Umbilical cord (tissue), 2 donors: ENCODE data around the gene MYBL2. TPM values are rescaled to one million over a fixed set of nuclear protein-coding genes. Genes with fewer than 3 reads are reported as not detected.
A peak's percentile ranks its signal among the peaks of the same experiment; 100 is the strongest.
"Not testable (repeated sequence)": the region's sequence is repeated elsewhere in the genome, so short reads cannot be mapped to it uniquely, and the experiment has no call there.

Experiments used
- DNase-seq: peaks from one replicate; pipeline ENCODE4 v3.0.0-alpha.2; 2015; ENCODE audit warnings: low spot score
- total RNA-seq: library from RNA; depleted of rRNA; stranded (reverse); fragments of >200 nt; gene quantifications from one replicate; pipeline ENCODE4 v1.2.3, GENCODE V29; 2014; ENCODE audit warnings: low replicate concordance; ENCODE audit not compliant: insufficient read depth

Gene MYBL2
- total RNA-seq, result 0.24 TPM

DNA sequence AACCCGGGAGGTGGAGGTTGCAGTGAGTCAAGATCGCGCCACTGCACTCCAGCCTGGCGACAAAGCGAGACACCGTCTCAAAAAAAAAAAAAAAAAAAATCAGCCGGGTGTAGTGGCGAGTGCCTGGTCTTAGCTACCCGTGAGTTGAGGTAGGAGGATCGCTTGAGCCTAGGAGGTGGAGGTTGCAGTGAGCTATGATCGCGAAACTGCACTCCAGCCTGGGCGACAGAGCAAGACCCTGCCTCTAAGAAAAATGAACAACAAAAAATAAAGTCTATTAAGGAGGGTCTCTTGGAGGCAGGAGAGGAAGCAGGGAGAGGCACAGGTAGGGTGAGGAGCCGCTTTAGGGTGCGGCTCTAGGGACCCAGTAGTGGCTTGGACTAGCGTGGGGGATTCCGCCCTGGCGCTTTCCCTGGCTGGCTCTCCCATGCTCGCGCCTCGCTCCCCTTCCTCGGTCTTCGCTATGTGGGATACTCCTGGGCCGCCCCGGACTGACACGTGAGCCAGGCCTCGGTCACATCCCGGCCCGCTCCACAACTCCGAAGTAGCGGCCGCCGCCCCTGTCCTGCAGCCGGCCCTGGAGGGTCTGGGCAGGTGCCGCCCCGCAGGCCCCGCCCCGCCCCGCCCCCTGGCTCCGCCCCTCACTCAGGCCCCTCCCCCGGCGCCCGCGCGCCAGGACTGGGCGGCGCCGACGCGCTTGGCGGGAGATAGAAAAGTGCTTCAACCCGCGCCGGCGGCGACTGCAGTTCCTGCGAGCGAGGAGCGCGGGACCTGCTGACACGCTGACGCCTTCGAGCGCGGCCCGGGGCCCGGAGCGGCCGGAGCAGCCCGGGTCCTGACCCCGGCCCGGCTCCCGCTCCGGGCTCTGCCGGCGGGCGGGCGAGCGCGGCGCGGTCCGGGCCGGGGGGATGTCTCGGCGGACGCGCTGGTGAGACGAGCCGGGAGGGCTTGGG, at the start of gene MYBL2:
TSS of gene MYBL2 (plus strand) at position 739 of the 953 bp plus-strand sequence. CDS start at position 909, 170 bp downstream.
- DNase-seq, result peak; percentile 21

DNA sequence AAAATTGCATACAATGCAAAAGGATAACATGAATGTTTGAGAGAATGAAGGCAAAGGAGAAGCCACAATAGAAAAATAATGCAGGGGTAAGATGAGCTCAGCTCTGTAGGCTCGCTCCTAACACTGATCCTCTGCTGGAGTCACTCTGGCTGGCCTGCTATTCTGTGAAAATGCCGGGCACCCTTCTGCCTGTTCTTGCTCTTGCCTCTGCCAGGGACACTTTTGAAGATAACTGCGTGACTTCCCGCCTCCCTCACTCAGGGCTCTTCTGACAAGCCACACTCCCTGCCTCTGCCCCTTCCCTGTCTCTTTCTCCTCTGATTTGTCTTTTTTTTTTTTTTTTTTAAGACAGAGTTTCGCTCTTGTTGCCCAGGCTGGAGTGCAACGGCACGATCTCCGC, 35.3 kb upstream of the MYBL2 start:
- no peak for DNase-seq

DNA sequence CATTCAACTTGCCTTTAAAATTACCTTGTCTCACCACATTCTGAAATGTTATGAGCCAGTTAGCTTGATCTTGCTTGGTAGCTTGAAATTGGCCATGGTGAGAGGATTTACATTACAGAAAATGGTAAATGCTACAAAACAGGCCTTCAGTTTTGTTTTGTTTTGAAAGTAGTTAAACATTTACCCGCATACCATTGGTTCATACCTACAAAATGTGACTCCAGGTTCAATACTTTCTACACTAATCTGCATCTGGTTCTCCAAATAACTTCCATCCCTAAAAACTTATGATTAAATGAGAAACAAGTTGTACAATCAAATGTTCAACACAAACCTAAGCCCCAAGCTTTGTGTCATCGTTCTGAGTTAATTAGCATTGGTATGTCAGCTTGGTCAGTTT, 30.5 kb upstream of the MYBL2 start:
- DNase-seq, result no peak

DNA sequence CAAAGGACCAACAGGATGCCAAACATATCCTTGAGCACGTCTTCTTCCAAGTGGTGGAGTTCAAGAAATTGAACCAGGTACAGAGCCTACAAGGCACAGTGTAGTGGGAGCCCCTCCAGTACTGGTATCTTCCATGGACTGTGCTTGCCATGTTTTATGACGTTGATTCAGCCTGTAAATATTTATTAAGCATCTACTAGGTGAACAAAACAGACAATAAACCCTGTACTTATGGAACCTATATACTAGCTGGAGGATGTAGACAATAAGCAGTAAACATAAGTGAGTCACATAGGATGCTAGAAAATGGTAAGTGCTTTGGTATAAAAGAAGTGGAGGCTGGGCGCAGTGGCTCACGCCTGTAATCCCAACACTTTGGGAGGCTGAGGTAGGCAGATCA, 24.4 kb upstream of the MYBL2 start:
- no peak for DNase-seq

DNA sequence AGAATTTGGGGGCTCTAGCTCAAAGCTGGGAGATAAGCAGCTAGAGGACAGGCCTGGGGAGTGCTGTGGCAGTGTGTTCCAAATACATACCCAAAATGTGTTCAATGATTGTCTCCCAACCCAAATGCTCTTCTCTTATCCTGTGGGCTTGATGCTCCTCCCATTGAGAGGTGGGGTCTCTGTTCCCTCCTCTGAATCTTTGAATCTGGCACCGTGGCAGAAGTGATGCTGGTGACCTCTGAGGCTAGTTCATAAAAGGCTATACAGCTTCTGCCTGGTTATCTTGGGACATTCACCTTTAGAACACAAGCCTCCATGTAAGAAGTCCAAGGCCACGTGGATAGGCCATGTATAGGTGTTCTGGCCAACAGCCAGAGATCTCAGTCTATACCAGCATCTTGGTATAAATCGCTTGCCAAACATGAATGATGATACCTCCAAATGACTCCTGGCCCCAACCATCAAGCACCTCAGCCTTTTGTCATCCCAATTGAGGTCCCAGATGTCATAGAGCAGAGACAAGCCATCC, 15.9 kb upstream of the MYBL2 start:
- DNase-seq, result no peak

DNA sequence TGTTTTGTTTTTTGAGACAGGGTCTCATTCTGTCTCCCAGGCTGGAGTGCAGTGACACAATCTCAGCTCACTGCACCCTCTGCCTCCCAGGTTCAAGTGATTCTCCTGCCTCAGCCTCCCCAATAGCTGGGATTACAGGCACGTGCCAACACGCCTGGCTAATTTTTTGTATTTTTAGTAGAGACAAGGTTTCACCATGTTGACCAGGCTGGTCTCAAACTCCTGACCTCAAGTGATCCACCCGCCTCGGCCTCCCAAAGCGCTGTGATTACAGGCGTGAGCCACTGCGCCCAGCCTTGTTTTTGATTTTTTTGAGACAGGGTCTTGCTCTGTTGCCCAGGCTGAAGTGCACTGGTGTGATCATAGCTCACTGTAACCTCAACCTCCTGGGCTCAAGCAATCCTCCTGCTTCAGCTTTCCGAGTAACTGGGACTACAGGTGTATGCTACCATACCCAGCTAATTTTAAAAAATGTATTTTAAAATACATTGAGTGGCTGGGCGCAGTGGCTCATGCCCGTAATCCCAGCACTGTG, 15.2 kb upstream of the MYBL2 start:
- DNase-seq, result not testable (repeated sequence)

DNA sequence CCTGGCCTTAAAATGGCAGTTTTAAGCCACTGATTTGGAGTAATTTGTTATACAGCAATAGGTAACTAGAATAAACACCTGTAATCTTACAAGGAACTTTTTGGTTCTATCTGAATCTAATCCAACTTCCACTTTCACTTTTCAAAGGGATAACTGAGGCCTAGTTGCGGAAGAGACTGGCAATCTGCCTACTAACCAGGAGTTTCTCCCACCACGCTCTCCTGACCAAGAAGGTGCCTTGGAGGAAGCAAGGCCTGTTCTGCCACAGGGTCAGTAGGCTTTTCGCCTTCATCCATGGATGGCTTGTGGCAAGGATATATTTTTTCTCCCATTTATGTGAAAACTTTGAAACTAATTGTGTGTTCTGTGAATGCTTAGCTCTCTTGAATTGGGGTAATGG, 12.9 kb upstream of the MYBL2 start:
- no peak for DNase-seq

DNA sequence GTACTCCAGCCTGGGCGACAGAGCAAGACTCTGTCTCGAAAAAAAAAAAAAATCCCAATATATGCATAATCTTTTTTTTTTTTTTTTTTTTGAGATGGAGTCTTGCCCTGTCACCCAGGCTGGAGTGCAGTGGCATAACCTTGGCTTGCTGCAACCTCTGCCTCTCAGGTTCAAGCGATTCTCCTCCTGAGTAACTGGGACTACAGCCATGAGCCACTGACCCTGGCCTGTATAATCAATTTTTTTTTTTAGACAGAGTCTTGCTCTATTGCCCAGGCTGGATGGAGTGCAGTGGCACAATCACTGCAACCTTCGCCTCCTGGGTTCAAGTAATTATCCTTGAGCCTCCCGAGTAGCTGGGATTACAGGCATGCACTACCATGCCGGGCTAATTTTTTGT, 11.7 kb upstream of the MYBL2 start:
- DNase-seq, result not testable (repeated sequence)

DNA sequence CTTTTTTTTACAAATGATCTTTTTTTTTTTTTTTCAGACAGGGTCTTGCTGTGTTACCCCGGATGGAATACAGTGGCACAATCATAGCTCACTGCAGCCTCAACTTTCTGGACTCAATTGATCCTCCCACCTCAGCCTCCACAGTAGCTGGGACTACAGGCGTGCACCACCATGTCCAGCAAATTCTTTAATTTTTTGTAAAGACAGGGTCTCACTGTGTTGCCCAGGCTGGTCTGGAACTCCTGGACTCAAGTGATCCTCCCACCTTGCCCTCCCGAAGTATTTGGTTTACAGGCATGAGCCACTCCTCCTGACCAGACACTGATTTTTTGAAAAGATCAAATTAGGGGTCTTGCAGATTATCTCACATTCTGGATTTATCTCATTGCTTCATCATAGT, 11.0 kb upstream of the MYBL2 start:
- no peak for DNase-seq

DNA sequence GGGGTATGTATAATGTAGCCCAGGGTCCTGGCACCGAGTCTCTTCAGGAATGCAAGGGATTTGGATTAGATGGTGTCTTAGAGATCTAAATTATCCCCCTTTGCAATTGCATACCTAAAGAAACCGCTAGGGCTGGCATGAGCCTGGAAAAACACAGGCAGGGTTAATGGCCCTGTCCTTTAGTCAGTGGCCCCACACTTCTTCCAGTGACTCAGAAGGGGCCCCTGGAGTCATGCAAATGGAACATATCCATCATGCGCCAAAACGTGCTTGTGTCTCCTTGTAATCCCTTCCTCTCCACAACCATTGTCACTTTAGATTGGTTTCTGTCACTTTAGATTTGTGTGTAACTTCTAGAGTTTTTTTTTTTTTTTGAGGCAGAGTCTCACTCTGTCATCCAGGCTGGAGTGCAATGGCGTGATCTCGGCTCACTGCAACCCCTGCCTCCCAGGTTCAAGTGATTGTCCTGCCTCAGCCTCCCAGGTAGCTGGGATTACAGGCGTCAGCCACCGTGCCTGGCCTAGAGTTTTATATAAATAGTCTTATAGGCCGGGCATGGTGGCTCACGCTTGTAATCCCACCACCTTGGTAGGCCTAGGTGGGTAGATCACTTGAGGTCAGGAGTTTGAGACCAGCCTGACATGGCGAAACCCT, 8.7 kb upstream of the MYBL2 start:
- no peak for DNase-seq

DNA sequence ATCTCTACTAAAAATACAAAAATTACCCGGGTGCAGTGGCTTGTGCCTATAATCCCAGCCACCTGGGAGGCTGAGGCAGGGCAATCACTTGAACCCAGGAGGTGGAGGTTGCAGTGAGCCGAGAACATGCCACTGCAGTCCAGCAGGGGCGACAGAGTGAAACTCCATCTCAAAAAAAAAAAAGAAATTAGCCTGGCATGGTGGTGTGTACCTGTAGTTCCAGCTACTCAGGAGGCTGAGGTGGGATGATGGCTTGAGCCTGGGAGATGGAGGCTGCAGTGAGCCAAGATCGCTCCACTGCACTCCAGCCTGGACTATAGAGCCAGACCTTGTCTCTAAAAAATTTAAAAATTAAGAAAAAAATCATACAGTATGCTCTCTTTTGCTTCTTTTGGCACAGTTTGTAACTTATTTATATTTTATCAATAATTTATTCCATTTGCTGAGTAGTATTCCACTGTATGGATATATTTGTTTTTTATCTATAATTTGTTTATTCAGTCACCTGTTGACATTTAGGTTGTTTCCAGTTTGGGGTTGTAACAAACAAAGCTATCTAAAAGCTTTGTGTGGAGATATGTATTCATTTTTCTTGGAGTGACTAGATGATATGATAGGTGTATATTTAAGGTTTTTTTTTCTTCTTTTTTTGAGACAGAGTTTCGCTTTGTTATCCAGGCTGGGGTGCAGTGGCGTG, 8.0 kb upstream of the MYBL2 start:
- no peak for DNase-seq

DNA sequence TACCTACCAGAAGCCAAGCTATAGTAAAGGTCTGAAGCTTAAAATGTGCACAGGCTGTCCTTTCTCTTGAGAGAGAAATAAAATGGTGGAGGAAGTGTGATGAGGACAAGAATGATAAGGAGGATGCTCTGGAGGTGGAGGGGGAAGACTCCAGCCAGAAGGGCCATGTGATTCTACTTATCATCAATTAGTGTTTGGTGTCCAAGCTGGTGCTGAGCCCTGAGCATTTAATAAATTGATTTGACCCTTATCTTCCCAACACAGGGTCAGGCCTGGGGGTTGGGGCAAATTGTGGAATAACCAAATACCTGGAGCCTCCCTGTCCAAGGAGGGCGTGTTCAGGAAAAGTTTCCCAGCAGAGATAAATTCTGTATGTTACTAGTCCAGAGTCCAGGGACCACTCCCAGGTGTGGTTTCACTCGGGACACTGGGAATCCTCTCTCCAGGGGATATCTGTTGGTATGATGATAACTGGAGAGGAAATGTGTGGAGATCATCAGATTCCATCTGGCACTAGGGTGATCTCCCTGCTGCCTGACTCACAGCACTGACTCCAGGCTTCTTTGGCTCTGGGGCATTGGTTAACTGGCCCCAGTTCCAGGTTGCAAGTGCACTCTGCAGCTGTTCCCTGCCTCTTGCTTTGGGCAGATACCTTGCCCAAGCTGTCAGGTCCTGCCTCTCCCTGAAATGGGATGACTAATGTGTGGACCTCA, 3.8 kb upstream of the MYBL2 start:
- no peak for DNase-seq

DNA sequence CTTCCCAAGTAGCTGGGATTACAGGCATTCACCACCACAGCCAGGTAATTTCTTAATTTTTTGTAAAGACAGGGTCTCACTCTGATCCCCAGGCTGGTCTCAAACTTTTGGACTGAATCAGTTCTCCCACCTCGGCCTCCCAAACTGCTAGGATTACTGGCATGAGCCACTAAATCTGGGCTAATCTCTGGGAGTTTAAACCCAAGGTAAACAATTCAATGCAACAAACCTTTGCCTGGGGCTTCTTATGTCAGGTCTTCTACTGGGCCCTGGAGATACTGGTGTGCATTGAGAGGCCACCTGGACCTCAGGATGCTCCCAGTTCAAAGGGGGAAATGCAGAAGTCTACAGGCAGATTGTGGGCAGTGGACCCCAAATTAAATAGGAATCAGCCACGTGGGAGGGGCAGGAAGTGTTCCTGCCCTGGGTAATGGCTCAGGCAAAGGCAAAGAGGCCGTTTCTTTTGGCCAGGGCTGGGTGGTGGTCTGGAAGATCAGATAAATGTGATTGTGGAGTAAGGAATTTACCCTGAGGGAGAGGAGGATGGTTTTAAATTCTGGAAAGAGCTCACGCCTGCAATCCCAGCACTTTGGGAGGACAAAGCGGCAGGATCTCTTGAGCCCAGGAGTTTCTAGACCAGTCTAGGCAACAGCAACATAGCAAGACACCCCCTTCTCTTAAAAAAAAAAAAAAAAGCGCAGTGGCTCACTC, 1.3 kb upstream of the MYBL2 start:
- no peak for DNase-seq

DNA sequence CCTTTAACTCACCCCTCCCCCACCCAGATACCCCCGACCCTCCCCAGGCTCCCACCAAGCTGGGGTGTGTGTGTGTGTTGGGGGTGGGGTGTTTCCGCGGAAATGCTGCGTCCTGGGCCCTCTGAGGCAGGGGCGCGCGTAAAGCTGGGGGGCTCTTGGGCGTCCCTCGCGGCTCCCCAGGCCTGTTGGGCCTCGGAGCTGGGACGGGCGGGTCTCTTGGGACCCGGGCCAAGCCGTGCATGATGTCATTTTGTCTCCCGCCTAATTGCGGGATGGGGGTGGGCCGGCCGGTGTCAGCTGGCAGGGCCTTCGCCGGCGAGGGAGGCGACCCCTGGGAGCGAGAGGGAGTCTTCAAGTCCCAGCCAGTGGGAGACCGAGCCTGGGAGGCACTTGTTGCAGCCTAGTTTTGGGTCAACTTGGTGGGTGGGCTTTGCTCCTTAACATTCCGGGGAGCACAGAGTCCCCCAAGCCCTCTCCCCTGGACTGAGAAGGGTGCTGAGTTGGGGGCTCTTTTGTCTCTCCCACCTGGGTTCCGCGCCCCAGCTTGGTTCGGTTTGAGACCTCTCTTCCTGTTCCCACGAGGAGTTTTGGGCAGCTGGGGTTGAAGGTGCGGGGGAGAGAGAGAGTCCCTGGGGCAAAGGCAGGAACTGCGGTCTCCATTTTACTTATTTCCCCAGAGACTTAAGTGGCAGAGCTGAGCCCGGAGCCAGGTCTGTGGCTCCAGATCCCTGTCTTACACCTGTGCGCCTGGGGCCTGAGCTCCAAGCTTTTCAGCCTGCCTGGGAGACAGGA, 623 bp downstream of the MYBL2 start:
- no peak for DNase-seq

DNA sequence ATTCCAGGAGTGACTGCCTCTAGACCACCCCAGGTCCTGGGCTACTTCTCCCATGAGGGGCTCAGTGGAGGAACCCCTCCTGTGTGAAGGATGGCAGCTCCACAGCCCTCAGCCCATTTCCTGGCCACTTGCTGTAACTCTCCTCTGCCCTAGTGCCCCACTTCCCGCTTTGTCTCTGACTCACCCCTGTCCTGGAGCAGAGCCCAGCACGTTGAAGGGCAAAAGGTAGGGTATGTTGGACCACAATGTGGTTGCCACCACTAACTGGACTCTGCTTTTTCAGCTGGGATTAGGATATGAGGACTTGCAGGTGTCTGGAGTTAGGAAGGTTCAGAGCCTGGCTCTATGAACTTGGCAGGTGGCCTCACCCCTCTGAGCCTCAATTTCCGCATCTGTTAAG, 2.4 kb downstream of the MYBL2 start:
- DNase-seq, result no peak

DNA sequence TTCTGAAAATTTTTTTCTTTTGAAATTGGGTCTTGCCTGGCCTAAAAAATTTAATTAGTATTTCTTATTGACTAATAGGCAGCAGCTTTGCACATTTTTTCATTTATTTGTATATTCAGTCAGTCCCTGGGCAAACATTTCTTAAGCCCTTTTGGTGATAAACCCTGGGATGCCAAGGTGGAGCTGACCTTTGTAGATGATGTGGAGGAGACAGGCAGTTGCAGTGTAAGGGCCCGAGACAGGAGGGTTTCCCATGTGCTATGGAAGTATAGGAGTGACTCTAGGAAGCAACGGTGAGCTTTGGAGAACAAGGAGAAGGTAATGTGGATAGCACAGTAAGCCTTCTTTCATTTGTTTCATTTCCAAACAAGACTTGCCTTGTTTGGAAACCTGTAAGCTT, 3.5 kb downstream of the MYBL2 start:
- DNase-seq, result no peak

DNA sequence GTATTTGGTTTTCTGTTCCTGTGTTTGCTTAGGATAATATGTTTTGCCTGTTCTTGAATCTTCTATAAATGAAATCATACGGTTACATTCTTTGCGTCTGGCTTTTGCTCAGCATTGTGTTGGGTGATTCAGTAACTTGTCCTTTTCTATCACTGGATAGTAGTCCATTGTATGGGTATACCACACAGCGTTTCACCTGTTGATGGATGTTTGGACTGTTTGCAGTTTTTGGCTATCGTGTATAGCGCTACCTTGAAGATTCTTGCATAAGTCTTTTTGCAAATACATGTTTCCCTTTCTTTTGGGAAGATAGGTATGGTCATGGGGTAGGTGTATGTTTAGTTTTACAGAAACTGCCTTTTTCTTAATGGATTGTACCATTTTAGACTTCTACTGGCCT, 9.5 kb downstream of the MYBL2 start:
- DNase-seq, result no peak

DNA sequence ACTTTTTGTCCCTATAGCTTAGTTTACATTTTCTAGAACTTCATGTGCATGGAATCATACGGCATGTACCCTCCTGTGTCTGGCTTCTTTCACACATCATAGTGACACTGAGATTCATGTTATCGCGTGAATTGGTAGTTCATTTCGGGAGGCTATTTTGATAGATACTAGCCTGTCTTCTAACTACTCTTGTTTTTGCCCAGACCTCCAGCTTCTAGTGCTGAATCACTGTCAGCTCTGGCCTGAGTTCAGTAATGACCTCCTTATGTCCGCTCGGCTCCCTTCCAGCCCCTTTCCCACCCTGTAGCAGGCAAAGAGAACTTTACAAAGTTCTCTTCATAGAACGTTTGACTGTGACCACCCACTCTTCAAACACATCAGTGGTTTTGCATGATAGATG, 14.1 kb downstream of the MYBL2 start:
- no peak for DNase-seq

DNA sequence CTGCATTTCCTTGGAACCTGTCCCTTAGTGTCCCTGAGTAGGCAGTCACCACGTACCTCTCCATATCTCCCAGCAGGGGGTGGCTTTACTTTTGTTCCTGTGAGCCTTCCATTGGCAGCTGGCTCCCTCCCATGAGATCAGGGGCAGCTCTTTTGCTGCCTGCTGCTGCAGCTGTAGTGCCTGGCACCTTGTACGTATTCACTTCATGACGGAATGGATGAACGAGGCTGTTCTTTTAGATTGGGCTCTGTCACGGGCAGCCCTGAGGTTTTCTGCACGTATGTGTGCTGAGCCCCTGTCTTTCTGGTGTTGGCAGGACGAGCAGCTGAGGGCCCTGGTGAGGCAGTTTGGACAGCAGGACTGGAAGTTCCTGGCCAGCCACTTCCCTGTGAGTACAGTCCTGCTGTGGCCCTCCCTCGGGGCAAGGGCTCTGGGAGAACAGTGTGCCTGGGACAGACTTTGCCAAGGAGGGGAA, 14.6 kb downstream of the MYBL2 start:
- no peak for DNase-seq
